A549 treated with CpdA at 1 μM for 4 hours (cell line): Measurements from ENCODE around the gene NSMCE4A. TPM values are rescaled to one million over a fixed set of nuclear protein-coding genes. Genes with fewer than 3 reads are reported as not detected.

Experiments
- total RNA-seq: library from RNA; stranded (reverse); fragments of 200-300 nt; extraction: Qiagen RNA extraction; gene quantifications from 5 replicates; pipeline ENCODE4 v1.2.3, GENCODE V29; 2022; ENCODE audit warnings: low read depth

Gene NSMCE4A
- total RNA-seq, result 56.9 to 65.2 TPM (median 62.7 TPM) in 5 replicates

GRCh38 chr10:121974535-121975294 is at the start of gene NSMCE4A:
TSS of gene NSMCE4A (minus strand) at chr10:121975217. CDS start at chr10:121975165, 52 bp downstream.

GRCh38 chr10:121988361-121989324 is 13.6 kb upstream of the NSMCE4A start, which contains the start of gene TACC2:
TSS of gene TACC2 (plus strand) at chr10:121989163. CDS start at chr10:122021982, 32,819 bp downstream.

GRCh38 chr10:121927841-121928527 is 47.0 kb downstream of the NSMCE4A start, which contains the start of gene ATE1:
TSS of gene ATE1 (minus strand) at chr10:121928031. CDS start at chr10:121927949, 82 bp downstream.

Other genes starting within 250 kb of the NSMCE4A start
- 17.0 to 26.7 TPM (median 22.1 TPM) in 5 replicates for gene ATE1, start 47.2 kb downstream of the NSMCE4A start, total RNA-seq
- gene TACC2, start 13.9 kb upstream of the NSMCE4A start, total RNA-seq, result 86.1 to 99.3 TPM (median 87.8 TPM) in 5 replicates